ENCODE data around the gene SLC43A2. TPM values are rescaled to one million over a fixed set of nuclear protein-coding genes. Genes with fewer than 3 reads are reported as not detected.
"Not testable (repeated sequence)": the region's sequence is repeated elsewhere in the genome, so short reads cannot be mapped to it uniquely, and the experiment has no call there.

The SLC43A2 gene
- total RNA-seq, 1 donor from 2014 or later = 21.9 TPM

DNA sequence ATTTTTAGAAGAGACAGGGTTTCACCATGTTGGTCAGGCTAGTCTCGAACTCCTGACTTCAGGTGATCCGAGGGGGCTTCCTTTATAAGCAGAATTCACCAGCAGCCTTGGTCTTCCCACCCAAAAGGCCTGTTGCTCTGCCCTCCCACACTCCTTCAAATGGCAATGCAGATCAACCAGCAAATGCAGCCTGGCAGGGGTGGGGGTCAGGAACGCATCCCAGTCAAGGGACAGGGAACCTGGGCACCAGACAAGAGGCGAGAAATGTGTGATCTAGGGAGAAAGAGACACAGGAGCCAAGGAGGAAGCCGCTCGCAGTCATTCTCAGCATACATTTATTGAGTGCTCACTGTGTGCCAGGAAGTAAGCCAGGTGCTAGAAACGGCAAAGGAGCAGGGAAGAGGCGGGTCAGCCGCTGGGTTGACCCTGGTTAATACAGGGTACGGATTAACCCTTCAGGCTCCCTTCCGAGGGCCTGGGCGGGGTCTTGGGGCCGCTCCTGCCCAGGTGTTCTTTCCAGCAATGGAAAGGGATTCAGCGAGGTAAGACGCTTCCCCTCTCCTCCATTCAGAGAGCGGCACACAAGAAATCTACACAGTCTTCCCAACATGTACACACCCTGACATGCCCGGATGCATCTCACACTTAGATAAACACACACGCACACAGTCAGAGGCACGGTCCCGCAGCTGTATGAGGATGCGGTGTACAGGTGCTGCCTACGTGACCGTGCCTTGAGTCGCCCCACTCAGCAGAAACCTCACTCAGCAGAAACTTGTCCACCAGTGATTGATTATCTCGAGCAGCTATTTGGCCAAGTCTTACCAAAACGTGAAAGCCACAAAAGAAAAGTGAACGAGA lies 59.5 kb downstream of the SLC43A2 start:
- peaks cover 7% of the 10 kb centered on the region for H3K27me3 Mint-ChIP-seq
- TF ChIP-seq, protein P1, sequence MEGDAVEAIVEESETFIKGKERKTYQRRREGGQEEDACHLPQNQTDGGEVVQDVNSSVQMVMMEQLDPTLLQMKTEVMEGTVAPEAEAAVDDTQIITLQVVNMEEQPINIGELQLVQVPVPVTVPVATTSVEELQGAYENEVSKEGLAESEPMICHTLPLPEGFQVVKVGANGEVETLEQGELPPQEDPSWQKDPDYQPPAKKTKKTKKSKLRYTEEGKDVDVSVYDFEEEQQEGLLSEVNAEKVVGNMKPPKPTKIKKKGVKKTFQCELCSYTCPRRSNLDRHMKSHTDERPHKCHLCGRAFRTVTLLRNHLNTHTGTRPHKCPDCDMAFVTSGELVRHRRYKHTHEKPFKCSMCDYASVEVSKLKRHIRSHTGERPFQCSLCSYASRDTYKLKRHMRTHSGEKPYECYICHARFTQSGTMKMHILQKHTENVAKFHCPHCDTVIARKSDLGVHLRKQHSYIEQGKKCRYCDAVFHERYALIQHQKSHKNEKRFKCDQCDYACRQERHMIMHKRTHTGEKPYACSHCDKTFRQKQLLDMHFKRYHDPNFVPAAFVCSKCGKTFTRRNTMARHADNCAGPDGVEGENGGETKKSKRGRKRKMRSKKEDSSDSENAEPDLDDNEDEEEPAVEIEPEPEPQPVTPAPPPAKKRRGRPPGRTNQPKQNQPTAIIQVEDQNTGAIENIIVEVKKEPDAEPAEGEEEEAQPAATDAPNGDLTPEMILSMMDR (IDR thresholded peaks at IDR 0.05; ENCODE audit: unreplicated experiment) = no peak
- no peak for DNase-seq (ENCODE audit: low spot score, unreplicated experiment)
- H3K27ac Mint-ChIP-seq = peak overlapping the region; percentile 47
- H3K36me3 Mint-ChIP-seq (ENCODE audit: insufficient read depth) = peaks cover 2% of the 10 kb centered on the region
- no peaks in the 10 kb centered on the region for H3K9me3 Mint-ChIP-seq (ENCODE audit: low read depth)
- peaks cover 5% of the 10 kb centered on the region for H3K4me1 Mint-ChIP-seq (ENCODE audit: low read depth)
- no peak overlapping the region for H3K4me3 Mint-ChIP-seq (ENCODE audit: low read depth)

DNA sequence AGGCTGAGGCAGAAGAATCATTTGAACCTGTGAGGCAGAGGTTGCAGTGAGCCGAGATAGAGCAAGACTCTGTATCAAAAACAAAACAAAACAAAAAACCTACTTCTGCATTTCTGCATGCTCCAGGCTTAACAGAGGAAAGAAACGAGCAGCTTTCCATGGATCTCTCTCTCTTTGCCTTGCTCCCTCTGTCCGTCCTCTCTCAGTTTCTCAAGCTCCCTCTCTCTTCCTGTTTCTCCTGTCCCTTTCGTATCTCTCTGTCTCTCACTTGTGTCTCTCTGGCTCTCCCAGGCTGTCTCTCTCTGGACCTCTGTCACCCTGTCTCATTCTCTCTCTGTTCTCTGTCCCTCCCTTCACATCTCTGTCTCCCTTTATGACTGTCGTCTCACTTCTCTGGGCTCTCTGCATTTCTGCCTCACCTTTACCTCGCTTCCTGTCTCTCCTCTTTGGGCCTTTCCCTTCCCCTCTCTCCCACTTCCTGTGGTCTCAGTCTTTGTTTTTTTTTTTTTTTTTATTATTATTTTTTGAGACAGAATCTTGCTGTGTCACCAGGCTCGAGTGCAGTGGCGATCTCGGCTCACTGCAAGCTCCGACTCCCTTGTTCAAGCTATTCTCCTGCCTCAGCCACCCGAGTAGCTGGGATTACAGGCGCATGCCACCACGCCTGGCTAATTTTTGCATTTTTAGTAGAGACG lies 62.0 kb downstream of the SLC43A2 start:
- H3K27me3 Mint-ChIP-seq = peaks cover 14% of the 10 kb centered on the region
- H3K27ac Mint-ChIP-seq = no peak overlapping the region
- H3K36me3 Mint-ChIP-seq (ENCODE audit: insufficient read depth) = no peaks in the 10 kb centered on the region
- no peak for DNase-seq (ENCODE audit: low spot score, unreplicated experiment)
- H3K4me3 Mint-ChIP-seq (ENCODE audit: low read depth) = no peak overlapping the region
- peaks cover 12% of the 10 kb centered on the region for H3K4me1 Mint-ChIP-seq (ENCODE audit: low read depth)
- TF ChIP-seq, protein P1 (IDR thresholded peaks at IDR 0.05; ENCODE audit: unreplicated experiment) = no peak
- H3K9me3 Mint-ChIP-seq (ENCODE audit: low read depth) = no peaks in the 10 kb centered on the region

DNA sequence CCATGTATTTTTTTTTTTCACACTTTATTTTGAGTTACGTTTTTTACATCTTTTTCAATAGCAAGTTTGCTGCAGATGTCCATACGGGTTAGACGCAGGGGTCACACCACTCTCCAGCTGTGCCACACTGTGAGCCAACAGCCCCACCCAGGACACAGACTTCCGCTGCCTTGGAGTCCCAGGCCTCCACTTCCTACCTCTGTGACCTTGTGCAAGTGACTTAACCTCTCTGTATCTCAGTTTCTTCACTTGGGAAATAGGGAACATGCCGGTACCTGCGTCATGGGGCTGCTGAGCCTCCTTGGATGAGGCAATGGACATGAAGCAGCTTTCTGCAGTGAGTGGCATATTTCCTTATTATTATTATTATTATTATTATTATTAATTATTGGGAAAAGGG lies 62.8 kb downstream of the SLC43A2 start:
- no peak for DNase-seq (ENCODE audit: low spot score, unreplicated experiment)
- H3K4me3 Mint-ChIP-seq (ENCODE audit: low read depth) = no peak overlapping the region
- peaks cover 14% of the 10 kb centered on the region for H3K27me3 Mint-ChIP-seq
- no peaks in the 10 kb centered on the region for H3K9me3 Mint-ChIP-seq (ENCODE audit: low read depth)
- H3K36me3 Mint-ChIP-seq (ENCODE audit: insufficient read depth) = no peaks in the 10 kb centered on the region
- peaks cover 19% of the 10 kb centered on the region for H3K4me1 Mint-ChIP-seq (ENCODE audit: low read depth)
- TF ChIP-seq, protein P1 (IDR thresholded peaks at IDR 0.05; ENCODE audit: unreplicated experiment) = no peak
- H3K27ac Mint-ChIP-seq = no peak overlapping the region

DNA sequence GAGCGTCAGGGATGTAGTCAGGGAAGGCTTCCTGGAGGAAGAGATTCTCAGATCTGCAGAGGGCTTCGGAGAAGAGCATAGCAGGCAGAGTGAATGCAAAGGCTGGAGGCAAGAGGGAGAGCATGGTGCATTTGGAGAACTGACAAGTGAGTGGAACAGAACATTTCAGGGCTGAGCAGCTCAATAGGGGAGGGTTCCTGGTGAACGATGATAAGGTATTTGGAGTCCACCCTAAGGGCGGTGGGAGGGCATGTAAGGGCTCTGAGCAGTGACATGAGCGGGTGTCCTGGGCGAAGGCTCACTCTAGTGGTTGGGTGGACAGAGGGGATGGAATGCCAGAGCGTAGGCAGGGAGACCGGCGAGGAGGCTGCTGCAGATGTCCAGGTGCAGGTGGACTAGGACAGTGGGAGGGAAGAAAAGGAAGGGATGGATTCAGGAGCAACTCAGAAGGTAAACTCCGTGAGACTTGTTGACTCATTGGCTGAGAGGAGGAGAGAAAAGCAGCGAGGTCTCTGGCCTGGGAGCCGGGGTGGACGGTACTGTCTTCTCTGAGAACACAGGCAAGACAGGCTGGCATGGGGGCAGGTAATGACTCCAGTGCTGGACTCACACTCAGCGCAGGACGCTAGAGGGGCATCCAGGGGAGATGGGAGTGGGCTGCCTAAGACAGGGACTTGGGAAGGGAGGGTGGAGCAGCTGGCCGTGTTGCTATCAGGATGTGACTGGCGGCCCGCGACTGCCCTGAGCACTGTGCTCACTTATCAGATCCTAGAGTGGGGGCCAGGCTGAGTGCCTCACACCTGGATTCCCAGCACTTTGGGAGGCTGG lies 64.6 kb downstream of the SLC43A2 start:
- no peaks in the 10 kb centered on the region for H3K9me3 Mint-ChIP-seq (ENCODE audit: low read depth)
- H3K4me3 Mint-ChIP-seq (ENCODE audit: low read depth) = peak overlapping the region; percentile 66
- H3K4me1 Mint-ChIP-seq (ENCODE audit: low read depth) = peaks cover 24% of the 10 kb centered on the region
- H3K36me3 Mint-ChIP-seq (ENCODE audit: insufficient read depth) = no peaks in the 10 kb centered on the region
- TF ChIP-seq, protein P1 (IDR thresholded peaks at IDR 0.05; ENCODE audit: unreplicated experiment) = no peak
- peak overlapping the region; percentile 80 for H3K27ac Mint-ChIP-seq
- no peak for DNase-seq (ENCODE audit: low spot score, unreplicated experiment)
- H3K27me3 Mint-ChIP-seq = peaks cover 14% of the 10 kb centered on the region

DNA sequence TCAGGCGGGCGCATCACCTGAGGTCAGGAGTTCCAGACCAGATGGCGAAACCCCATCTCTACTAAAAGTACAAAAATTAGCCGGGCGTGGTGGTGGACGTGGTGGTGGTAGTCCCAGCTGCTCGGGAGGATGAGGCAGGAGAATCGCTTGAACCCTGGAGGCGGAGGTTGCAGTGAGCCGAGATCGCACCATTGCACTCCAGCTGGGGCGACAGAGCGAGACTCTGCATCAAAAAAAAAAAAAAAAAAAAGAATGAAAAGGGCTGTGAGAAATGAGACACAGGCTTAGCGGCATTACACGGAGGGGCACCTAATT lies 65.2 kb downstream of the SLC43A2 start:
- not testable (repeated sequence) for DNase-seq (ENCODE audit: low spot score, unreplicated experiment); H3K36me3 Mint-ChIP-seq (ENCODE audit: insufficient read depth); H3K9me3 Mint-ChIP-seq (ENCODE audit: low read depth)
- peak overlapping the region; percentile 66 for H3K4me3 Mint-ChIP-seq (ENCODE audit: low read depth)
- H3K27me3 Mint-ChIP-seq = peaks cover 14% of the 10 kb centered on the region
- H3K4me1 Mint-ChIP-seq (ENCODE audit: low read depth) = peaks cover 23% of the 10 kb centered on the region
- peak overlapping the region; percentile 80 for H3K27ac Mint-ChIP-seq

All from progenitor cell of endocrine pancreas (in vitro differentiated cells).